ENCODE data around the gene D2HGDH. TPM values are rescaled to one million over a fixed set of nuclear protein-coding genes. Genes with fewer than 3 reads are reported as not detected.

Gene D2HGDH
- total and polyA plus RNA-seq, 10 donors, result 18.8 to 69.8 (median 38.0) TPM

DNA sequence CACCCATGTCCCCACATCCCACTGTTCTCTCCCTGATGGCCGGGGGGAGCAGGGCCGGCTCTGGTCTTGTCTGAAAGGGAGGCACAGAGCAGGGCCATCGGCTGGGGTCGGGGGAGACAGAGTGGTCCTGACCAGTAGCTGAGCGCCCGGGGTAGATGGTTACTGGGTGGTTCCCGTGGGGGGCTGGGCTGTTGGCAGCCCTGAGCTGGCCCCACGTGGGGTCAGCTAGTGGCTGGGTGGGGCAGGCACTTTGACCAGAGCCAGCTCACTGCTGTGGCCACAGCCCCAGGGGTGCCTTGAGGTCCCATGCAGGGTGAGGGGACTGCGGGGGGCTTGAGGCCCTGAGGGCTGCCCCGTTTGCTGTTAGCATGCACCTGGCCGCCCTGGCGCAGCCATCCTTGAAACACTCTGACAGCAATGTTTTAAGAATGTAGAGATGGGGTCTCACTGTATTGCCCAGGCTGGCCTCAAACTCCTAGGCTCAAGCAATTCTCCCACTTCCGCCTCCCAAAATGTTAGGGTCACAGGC lies 62.2 kb downstream of the D2HGDH start:
- Histone ChIP-seq H3K36me3 (no peaks in the 10 kb centered on the region), H3K9me3 (no peaks in the 10 kb centered on the region), H3K27me3 (replicated peaks in 1 of 7) (peaks cover 0 to under 1% (median 0%) of the 10 kb centered on the region in 7 donors), H3K27ac (no peak overlapping the region), H3K4me1 (no peaks in the 10 kb centered on the region), H3K4me3 (no peak overlapping the region)
- DNase-seq, result peak; percentile 65
- intact Hi-C loops (cut with DNase I; ENCODE audit: low total_unique reads), result no loop called here
- 89 to 92% (median 91%) methylated on average over 12 to 13 of the region's 13 CpGs for WGBS, 5 donors
- TF ChIP-seq, protein P1, sequence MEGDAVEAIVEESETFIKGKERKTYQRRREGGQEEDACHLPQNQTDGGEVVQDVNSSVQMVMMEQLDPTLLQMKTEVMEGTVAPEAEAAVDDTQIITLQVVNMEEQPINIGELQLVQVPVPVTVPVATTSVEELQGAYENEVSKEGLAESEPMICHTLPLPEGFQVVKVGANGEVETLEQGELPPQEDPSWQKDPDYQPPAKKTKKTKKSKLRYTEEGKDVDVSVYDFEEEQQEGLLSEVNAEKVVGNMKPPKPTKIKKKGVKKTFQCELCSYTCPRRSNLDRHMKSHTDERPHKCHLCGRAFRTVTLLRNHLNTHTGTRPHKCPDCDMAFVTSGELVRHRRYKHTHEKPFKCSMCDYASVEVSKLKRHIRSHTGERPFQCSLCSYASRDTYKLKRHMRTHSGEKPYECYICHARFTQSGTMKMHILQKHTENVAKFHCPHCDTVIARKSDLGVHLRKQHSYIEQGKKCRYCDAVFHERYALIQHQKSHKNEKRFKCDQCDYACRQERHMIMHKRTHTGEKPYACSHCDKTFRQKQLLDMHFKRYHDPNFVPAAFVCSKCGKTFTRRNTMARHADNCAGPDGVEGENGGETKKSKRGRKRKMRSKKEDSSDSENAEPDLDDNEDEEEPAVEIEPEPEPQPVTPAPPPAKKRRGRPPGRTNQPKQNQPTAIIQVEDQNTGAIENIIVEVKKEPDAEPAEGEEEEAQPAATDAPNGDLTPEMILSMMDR (IDR thresholded peaks at IDR 0.05 in 8 of 11, conservative IDR thresholded peaks at IDR 0.05 in 3 of 11), result no peak
- TF ChIP-seq POLR2AphosphoS5 (IDR thresholded peaks at IDR 0.05) (no peak), POLR2A (IDR thresholded peaks at IDR 0.05) (no peak)

DNA sequence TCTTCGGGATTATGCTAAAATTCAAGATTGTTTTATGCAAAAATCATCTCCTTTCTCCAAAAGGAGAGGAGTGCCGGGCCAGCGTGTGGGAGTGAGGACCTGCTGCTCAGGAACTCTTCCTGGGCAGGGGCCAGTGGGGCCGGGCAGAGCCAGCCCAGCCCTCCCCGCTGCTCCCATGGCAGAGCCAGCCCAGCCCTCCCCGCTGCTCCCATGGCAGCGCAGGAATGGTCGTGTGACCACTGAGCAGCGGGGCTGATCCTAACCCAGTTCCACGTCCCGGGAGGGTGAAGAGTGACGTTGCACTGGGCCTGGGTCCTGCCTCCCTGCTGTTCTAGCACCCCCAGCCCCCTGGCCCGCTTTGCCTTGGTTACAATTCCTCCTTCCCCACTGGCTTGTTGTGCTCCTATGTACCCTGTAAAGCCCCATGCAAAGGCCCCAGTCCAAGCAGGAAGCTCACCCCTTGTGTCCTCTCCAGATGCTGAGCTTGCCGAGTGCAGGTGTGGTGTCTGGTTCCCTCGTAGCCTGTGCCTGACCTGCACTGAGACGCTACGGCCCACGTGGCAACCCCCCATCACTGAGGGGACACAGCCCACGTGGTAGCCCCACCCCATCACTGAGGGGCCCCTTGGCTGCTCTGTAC lies 63.1 kb downstream of the D2HGDH start:
- Histone ChIP-seq H3K36me3 (no peaks in the 10 kb centered on the region), H3K4me3 (no peak overlapping the region), H3K9me3 (no peaks in the 10 kb centered on the region), H3K27me3 (replicated peaks in 1 of 7) (peaks cover 0 to 9% (median 0%) of the 10 kb centered on the region in 7 donors), H3K27ac (no peak overlapping the region), H3K4me1 (peaks cover 0 to under 1% (median 0%) of the 10 kb centered on the region in 6 donors)
- DNase-seq, result peak; percentile 62
- intact Hi-C loops (cut with DNase I; ENCODE audit: low total_unique reads), result no loop called here
- TF ChIP-seq POLR2AphosphoS5 (IDR thresholded peaks at IDR 0.05) (no peak), POLR2A (IDR thresholded peaks at IDR 0.05) (no peak)
- TF ChIP-seq, protein P1 (IDR thresholded peaks at IDR 0.05 in 8 of 11, conservative IDR thresholded peaks at IDR 0.05 in 3 of 11), result no peak
- 83 to 90% (median 85%) methylated on average over 15 to 19 of the region's 19 CpGs for WGBS, 5 donors

DNA sequence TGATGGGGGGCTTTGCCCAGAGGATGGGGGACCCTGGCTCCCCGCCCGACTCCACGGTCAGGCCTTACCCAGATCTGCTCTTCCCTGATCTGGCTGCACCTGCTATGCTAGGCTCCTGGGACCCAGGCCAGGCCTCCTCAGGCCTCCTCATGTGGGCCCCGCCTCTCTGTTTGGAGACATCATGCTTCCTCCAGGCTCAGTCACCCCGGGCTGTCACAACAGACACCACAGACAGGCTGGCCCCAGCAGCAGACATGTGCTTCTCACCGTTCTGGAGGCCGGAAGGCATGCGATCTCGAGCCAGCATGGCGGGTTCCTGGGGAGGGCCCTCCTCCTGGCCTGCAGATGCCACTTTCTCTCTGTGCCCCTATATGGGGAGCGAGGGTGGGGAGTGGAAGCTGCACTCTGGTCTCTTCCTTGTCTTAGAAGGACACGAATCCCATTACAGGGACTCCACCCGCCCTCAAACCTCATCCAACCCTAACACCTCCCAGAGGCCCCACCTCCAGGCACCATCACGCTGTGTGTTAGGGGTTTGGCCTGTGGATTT lies 63.7 kb downstream of the D2HGDH start:
- WGBS, 5 donors, result 82 to 89% (median 86%) methylated on average over 5 to 14 of the region's 14 CpGs
- Histone ChIP-seq H3K4me1 (peaks cover 0 to 7% (median 4%) of the 10 kb centered on the region in 6 donors), H3K4me3 (no peak overlapping the region), H3K9me3 (no peaks in the 10 kb centered on the region), H3K27ac (no peak overlapping the region), H3K27me3 (replicated peaks in 1 of 7) (peaks cover 0 to 15% (median 6%) of the 10 kb centered on the region in 7 donors), H3K36me3 (no peaks in the 10 kb centered on the region)
- TF ChIP-seq POLR2AphosphoS5 (IDR thresholded peaks at IDR 0.05) (no peak), POLR2A (IDR thresholded peaks at IDR 0.05) (no peak)
- TF ChIP-seq, protein P1 (IDR thresholded peaks at IDR 0.05 in 8 of 11, conservative IDR thresholded peaks at IDR 0.05 in 3 of 11), result no peak
- DNase-seq, result peak; percentile 69
- intact Hi-C loops (cut with DNase I; ENCODE audit: low total_unique reads), result no loop called here

Measured in spleen (tissue), 11 donors.